K562 (cell line): ENCODE measurements around the gene HOTAIR.

Experiments
- CTCF ChIP-seq, 3 experiments: IDR thresholded peaks in 2 of 3; conservative IDR thresholded peaks in 1 of 3; 2 replicates each; pipeline ENCODE4 v1.5.1; 2011 to 2012; ENCODE audit warnings: low read length in 3 of 3, mild to moderate bottlenecking in 3 of 3, control low read depth in 2 of 3, improper control_type of control experiment in 1 of 3, inconsistent platforms in 1 of 3, low read depth in 1 of 3, mixed read lengths in 1 of 3, moderate library complexity in 1 of 3; ENCODE audit not compliant: insufficient read depth in 2 of 3
- ELF1 ChIP-seq: fragments of 200-800 bp; sonication (Bioruptor generic); IDR thresholded peaks from 2 replicates; pipeline ENCODE4 v1.6.1; 2016; ENCODE audit warnings: missing genetic modification characterization, missing compliant biosample characterization
- ETS2 ChIP-seq: IDR thresholded peaks from 2 replicates; pipeline ENCODE4 v1.6.1; 2016; ENCODE audit warnings: borderline replicate concordance, missing genetic modification characterization, mild to moderate bottlenecking, moderate library complexity, missing compliant biosample characterization; ENCODE audit not compliant: poor library complexity, severe bottlenecking
- LCOR ChIP-seq: sonication (generic); formaldehyde crosslinking; IDR thresholded peaks from 2 replicates; pipeline ENCODE4 v1.8.0; 2022; ENCODE audit warnings: mild to moderate bottlenecking, missing genetic modification reagents
- MCM2 ChIP-seq: fragments of 450-650 bp; IDR thresholded peaks from 2 replicates; pipeline ENCODE4 v1.6.1; 2017; ENCODE audit warnings: low read depth, mild to moderate bottlenecking
- POLR2AphosphoS5 ChIP-seq: IDR thresholded peaks from 2 replicates; pipeline ENCODE4 v1.6.1; 2011; ENCODE audit warnings: mild to moderate bottlenecking, low read depth, low read length, moderate library complexity; ENCODE audit not compliant: control insufficient read depth, insufficient read depth
- POLR2G ChIP-seq: fragments of 200-400 bp; formaldehyde crosslinking; IDR thresholded peaks from 2 replicates; pipeline ENCODE4 v1.6.1; 2017; ENCODE audit warnings: low read depth, mild to moderate bottlenecking, antibody characterized with exemption, low read length, moderate library complexity
- SIX5 ChIP-seq, 2 experiments: IDR thresholded peaks; 2 replicates each; pipeline ENCODE4 v1.6.1; 2011; ENCODE audit warnings: low read length in 2 of 2, borderline replicate concordance in 1 of 2, low read depth in 1 of 2, mild to moderate bottlenecking in 1 of 2, moderate library complexity in 1 of 2; ENCODE audit not compliant: insufficient read depth in 1 of 2
- TAF1 ChIP-seq: IDR thresholded peaks from 2 replicates; pipeline ENCODE4 v1.6.1; 2011; ENCODE audit warnings: mild to moderate bottlenecking, low read length, moderate library complexity; ENCODE audit not compliant: insufficient read depth, control insufficient read depth, severe bottlenecking; ENCODE audit errors: extremely low read depth
- UBTF ChIP-seq, 2 experiments: IDR thresholded peaks; 2 replicates each; pipeline ENCODE4 v1.6.1; 2012; ENCODE audit warnings: improper control_type of control experiment in 2 of 2, low read depth in 2 of 2, low read length in 2 of 2, borderline replicate concordance in 1 of 2
- ZNF165 ChIP-seq: fragments of 250-450 bp; sonication (Bioruptor Pico); IDR thresholded peaks from 2 replicates; pipeline ENCODE4 v1.4.0; 2020; ENCODE audit warnings: borderline replicate concordance
- ZNF324 ChIP-seq: fragments of 250-450 bp; sonication (Bioruptor Pico); IDR thresholded peaks from 2 replicates; pipeline ENCODE4 v1.4.0; 2020; ENCODE audit warnings: mild to moderate bottlenecking
- ZNF785 ChIP-seq: fragments of 250-450 bp; sonication (Bioruptor Pico); IDR thresholded peaks from 2 replicates; pipeline ENCODE4 v1.4.0; 2020; ENCODE audit warnings: mild to moderate bottlenecking
- ZNF830 ChIP-seq: fragments of 250-450 bp; sonication (Bioruptor Pico); IDR thresholded peaks from 2 replicates; pipeline ENCODE4 v1.5.0; 2021; ENCODE audit warnings: mild to moderate bottlenecking

GRCh38 chr12:53967421-53967925, 7.3 kb downstream of the HOTAIR start:
- TF ChIP-seq ZNF324 (CRISPR knock-in tag) (no peak), CTCF (IDR thresholded peaks at IDR 0.05 in 2 of 3, conservative IDR thresholded peaks at IDR 0.05 in 1 of 3; ENCODE audit: insufficient read depth in 2 of 3, low read depth in 1 of 3, low read length in 3 of 3) (no peak), ETS2 (no peak), TAF1 (no peak), POLR2AphosphoS5 (no peak), POLR2G (no peak), LCOR (no peak), MCM2 (no peak), ELF1 (tag) (no peak), ZNF785 (no peak), SIX5 (IDR thresholded peaks at IDR 0.05; ENCODE audit: borderline replicate concordance in 1 of 2, insufficient read depth in 1 of 2, low read depth in 1 of 2, low read length in 2 of 2) (no peak), ZNF830 (CRISPR knock-in tag) (no peak), ZNF165 (CRISPR knock-in tag) (no peak), UBTF (IDR thresholded peaks at IDR 0.05; ENCODE audit: borderline replicate concordance in 1 of 2, low read depth in 2 of 2, low read length in 2 of 2) (no peak)
